Ovary (tissue), 3 donors: ENCODE measurements around the gene CTIF.

Experiments used
- CTCF ChIP-seq, 3 donors: fragments of 450-650 bp in 2 of 3; fragments of 200-600 bp in 1 of 3; IDR thresholded peaks; one replicate each; pipeline versions ENCODE4 v1.5.1 to v1.8.0; 2016 to 2022; ENCODE audit warnings: antibody characterized with exemption in 3 of 3, mild to moderate bottlenecking in 1 of 3
- EP300 ChIP-seq: sonication (generic); formaldehyde crosslinking; IDR thresholded peaks from one replicate; pipeline ENCODE4 v1.6.1; 2017; ENCODE audit warnings: antibody characterized with exemption
- POLR2A ChIP-seq: fragments of 450-650 bp; IDR thresholded peaks from one replicate; pipeline ENCODE4 v1.6.1; 2017; ENCODE audit warnings: antibody characterized with exemption, mild to moderate bottlenecking, moderate library complexity
- donor health status: DM: no; HTN: no; CAD: no.

- no peak for TF ChIP-seq CTCF (IDR thresholded peaks at IDR 0.05)
- no peak for TF ChIP-seq EP300
- no peak for TF ChIP-seq POLR2A
These were observed 337.8 kb downstream of the CTIF start for GRCh38 chr18:48876590-48876989.
